Left ventricle myocardium inferior (tissue), 1 donor: Measurements from ENCODE around the gene GBP3. TPM values are rescaled to one million over a fixed set of nuclear protein-coding genes. Genes with fewer than 3 reads are reported as not detected.
"Not testable (repeated sequence)": the region's sequence is repeated elsewhere in the genome, so short reads cannot be mapped to it uniquely, and the experiment has no call there.

Experiments
- DNase-seq: peaks from one replicate; pipeline ENCODE4 v3.0.0-alpha.2; 2020
- H3K27ac ChIP-seq: fragments of 200-600 bp; replicated peaks from 2 replicates; pipeline ENCODE4 v1.8.0; 2021
- H3K27me3 ChIP-seq: fragments of 200-600 bp; 2 replicates; pipeline ENCODE4 v1.8.0; 2021; ENCODE audit warnings: low read depth
- H3K36me3 ChIP-seq: fragments of 200-600 bp; 2 replicates; pipeline ENCODE4 v1.8.0; 2021
- H3K4me1 ChIP-seq: fragments of 200-600 bp; 2 replicates; pipeline ENCODE4 v1.8.0; 2021
- H3K4me3 ChIP-seq: fragments of 200-600 bp; 2 replicates; pipeline ENCODE4 v1.8.0; 2021; ENCODE audit warnings: mild to moderate bottlenecking, moderate library complexity
- H3K9me3 ChIP-seq: fragments of 200-600 bp; replicated peaks from 2 replicates; pipeline ENCODE4 v1.8.0; 2021
- CTCF ChIP-seq: fragments of 200-600 bp; IDR thresholded peaks from 2 replicates; pipeline ENCODE4 v1.8.0; 2021; ENCODE audit warnings: antibody characterized with exemption, mild to moderate bottlenecking, borderline replicate concordance
- intact Hi-C: fragments of 100-400 bp; cut with micrococcal nuclease; formaldehyde crosslinking; loops from one replicate; pipeline ENCODE4 v1.11.0; 2022
- total RNA-seq: library from RNA; stranded (reverse); fragmentation: NEBNext Ultra II Directional; extraction: Animal tissue kit (Norgen Biotek cat#: 25700); gene quantifications from one replicate; pipeline ENCODE4 v1.2.1, GENCODE V29; 2021
- donor health status: DM: no; HTN: yes; CAD: no; lungs with severe emphysema.

Gene GBP3
- total RNA-seq, 1 donor from 2014 or later = 7.9 TPM

GRCh38 chr1:88980870-88981269 is 41.8 kb downstream of the GBP3 start:
- intact Hi-C loops = no loop called here
- no peaks in the 10 kb centered on the region for H3K27me3 ChIP-seq
- H3K4me1 ChIP-seq = peaks cover 54% of the 10 kb centered on the region
- no peak overlapping the region for H3K4me3 ChIP-seq
- no peak for DNase-seq
- H3K27ac ChIP-seq = peak overlapping the region; percentile 2
- peaks cover 23% of the 10 kb centered on the region for H3K36me3 ChIP-seq
- H3K9me3 ChIP-seq = no peaks in the 10 kb centered on the region
- TF ChIP-seq CTCF = no peak

- H3K27ac ChIP-seq = no peak overlapping the region
- intact Hi-C loops = no loop called here
Measured at GRCh38 chr1:88979749-88980116, 42.9 kb downstream of the GBP3 start.

GRCh38 chr1:88979054-88979748 is 43.5 kb downstream of the GBP3 start:
- H3K4me1 ChIP-seq = peaks cover 37% of the 10 kb centered on the region
- no peak overlapping the region for H3K27ac ChIP-seq
- no peaks in the 10 kb centered on the region for H3K27me3 ChIP-seq
- DNase-seq = no peak
- TF ChIP-seq CTCF = no peak
- peaks cover 23% of the 10 kb centered on the region for H3K36me3 ChIP-seq
- H3K4me3 ChIP-seq = no peak overlapping the region
- H3K9me3 ChIP-seq = no peaks in the 10 kb centered on the region
- intact Hi-C loops = no loop called here

More at GRCh38 chr1:88979749-88980116, 42.9 kb downstream of the GBP3 start:
- H3K36me3 ChIP-seq = peaks cover 23% of the 10 kb centered on the region
- TF ChIP-seq CTCF = no peak
- no peaks in the 10 kb centered on the region for H3K27me3 ChIP-seq
- no peaks in the 10 kb centered on the region for H3K9me3 ChIP-seq
- H3K4me3 ChIP-seq = no peak overlapping the region
- H3K4me1 ChIP-seq = peaks cover 43% of the 10 kb centered on the region
- DNase-seq = no peak

GRCh38 chr1:88976235-88976634 is 46.4 kb downstream of the GBP3 start:
- H3K4me3 ChIP-seq = no peak overlapping the region
- no peak overlapping the region for H3K27ac ChIP-seq
- peaks cover 32% of the 10 kb centered on the region for H3K4me1 ChIP-seq
- no peaks in the 10 kb centered on the region for H3K9me3 ChIP-seq
- H3K36me3 ChIP-seq = peaks cover 11% of the 10 kb centered on the region
- TF ChIP-seq CTCF = no peak
- no peaks in the 10 kb centered on the region for H3K27me3 ChIP-seq
- DNase-seq = no peak
- intact Hi-C loops = no loop called here

- H3K36me3 ChIP-seq = peaks cover 13% of the 10 kb centered on the region
- H3K9me3 ChIP-seq, DNase-seq, H3K27me3 ChIP-seq, H3K4me3 ChIP-seq, intact Hi-C loops, H3K27ac ChIP-seq: not testable (repeated sequence)
- peaks cover 21% of the 10 kb centered on the region for H3K4me1 ChIP-seq
Measured at GRCh38 chr1:88974616-88975172, 48.0 kb downstream of the GBP3 start.

- DNase-seq = no peak
- no peak overlapping the region for H3K27ac ChIP-seq
- intact Hi-C loops = no loop called here
- H3K36me3 ChIP-seq = peaks cover 13% of the 10 kb centered on the region
- no peaks in the 10 kb centered on the region for H3K9me3 ChIP-seq
- TF ChIP-seq CTCF = peak; percentile 69
- H3K4me1 ChIP-seq = peaks cover 13% of the 10 kb centered on the region
- H3K4me3 ChIP-seq = no peak overlapping the region
- H3K27me3 ChIP-seq = no peaks in the 10 kb centered on the region
Measured at GRCh38 chr1:88973520-88974137, 49.0 kb downstream of the GBP3 start.
